ENCODE results near the gene SBNO2. TPM values are rescaled to one million over a fixed set of nuclear protein-coding genes. Genes with fewer than 3 reads are reported as not detected.
A peak's percentile ranks its signal among the peaks of the same experiment; 100 is the strongest.

Gene SBNO2
- total RNA-seq, 1 experiment from 2014 or later = 123 TPM

- CTCF ChIA-PET = interaction anchor here (1.1 to 1.3 kb wide), 2 partner anchors 22 to 67 kb away, joined by 4 read pairs; no protein-coding TSS in a partner anchor
- POLR2A ChIA-PET = no interaction called here
- Mint-ChIP-seq H3K9me3 (ENCODE audit: unreplicated experiment) (no peaks in the 10 kb centered on the region), H3K27ac (ENCODE audit: low read depth, unreplicated experiment) (no peak overlapping the region), H3K27me3 (ENCODE audit: insufficient read depth, unreplicated experiment) (no peaks in the 10 kb centered on the region), H3K4me1 (ENCODE audit: insufficient read depth, unreplicated experiment) (peaks cover 3% of the 10 kb centered on the region), H3K4me3 (ENCODE audit: unreplicated experiment) (no peak overlapping the region), H3K36me3 (ENCODE audit: insufficient read depth, unreplicated experiment) (peaks cover 23% of the 10 kb centered on the region)
- TF ChIP-seq CTCF (IDR thresholded peaks at IDR 0.05; ENCODE audit: unreplicated experiment) = no peak
- intact Hi-C loops (cut with micrococcal nuclease) = no loop called here
- no TSS peak for BruUV-seq (replicated peaks)
- DNase-seq (ENCODE audit: unreplicated experiment) = no peak
Measured at GRCh38 chr19:1221904-1222255, 47.8 kb upstream of the SBNO2 start.

GRCh38 chr19:1220976-1221903 lies 47.2 kb upstream of the SBNO2 start:
- POLR2A ChIA-PET = no interaction called here
- no peak for DNase-seq (ENCODE audit: unreplicated experiment)
- intact Hi-C loops (cut with micrococcal nuclease) = no loop called here

GRCh38 chr19:1220477-1220930 lies 46.4 kb upstream of the SBNO2 start:
- H3K36me3 Mint-ChIP-seq (ENCODE audit: insufficient read depth, unreplicated experiment) = peaks cover 23% of the 10 kb centered on the region
- H3K27me3 Mint-ChIP-seq (ENCODE audit: insufficient read depth, unreplicated experiment) = no peaks in the 10 kb centered on the region
- BruUV-seq (replicated peaks) = no TSS peak
- H3K9me3 Mint-ChIP-seq (ENCODE audit: unreplicated experiment) = no peaks in the 10 kb centered on the region
- peaks cover 17% of the 10 kb centered on the region for H3K4me1 Mint-ChIP-seq (ENCODE audit: insufficient read depth, unreplicated experiment)
- H3K4me3 Mint-ChIP-seq (ENCODE audit: unreplicated experiment) = no peak overlapping the region
- intact Hi-C loops (cut with micrococcal nuclease) = no loop called here
- no peak overlapping the region for H3K27ac Mint-ChIP-seq (ENCODE audit: low read depth, unreplicated experiment)
- TF ChIP-seq CTCF (IDR thresholded peaks at IDR 0.05; ENCODE audit: unreplicated experiment) = no peak
- CTCF ChIA-PET = interaction anchor here (0.9 to 1.3 kb wide), 3 partner anchors 8 to 46 kb away, joined by 3 to 4 read pairs (median 4); no protein-coding TSS in a partner anchor
- no peak for DNase-seq (ENCODE audit: unreplicated experiment)
- POLR2A ChIA-PET = interaction anchor here (0.7 kb wide), 1 partner anchor 17 kb away, joined by 3 read pairs; no protein-coding TSS in a partner anchor

More at GRCh38 chr19:1220976-1221903, 47.2 kb upstream of the SBNO2 start:
- no peaks in the 10 kb centered on the region for H3K9me3 Mint-ChIP-seq (ENCODE audit: unreplicated experiment)
- H3K36me3 Mint-ChIP-seq (ENCODE audit: insufficient read depth, unreplicated experiment) = peaks cover 21% of the 10 kb centered on the region
- CTCF ChIA-PET = interaction anchor here (0.9 to 1.3 kb wide), 4 partner anchors 9 to 66 kb away, joined by 3 to 4 read pairs (median 4); no protein-coding TSS in a partner anchor
- no peak overlapping the region for H3K27ac Mint-ChIP-seq (ENCODE audit: low read depth, unreplicated experiment)
- H3K4me1 Mint-ChIP-seq (ENCODE audit: insufficient read depth, unreplicated experiment) = peaks cover 9% of the 10 kb centered on the region
- no TSS peak for BruUV-seq (replicated peaks)
- H3K4me3 Mint-ChIP-seq (ENCODE audit: unreplicated experiment) = no peak overlapping the region
- TF ChIP-seq CTCF (IDR thresholded peaks at IDR 0.05; ENCODE audit: unreplicated experiment) = peak; percentile 71
- no peaks in the 10 kb centered on the region for H3K27me3 Mint-ChIP-seq (ENCODE audit: insufficient read depth, unreplicated experiment)

GRCh38 chr19:1219786-1220476 lies 45.9 kb upstream of the SBNO2 start:
- no peak overlapping the region for H3K27ac Mint-ChIP-seq (ENCODE audit: low read depth, unreplicated experiment)
- H3K27me3 Mint-ChIP-seq (ENCODE audit: insufficient read depth, unreplicated experiment) = no peaks in the 10 kb centered on the region
- no TSS peak for BruUV-seq (replicated peaks)
- ChIA-PET POLR2A (interaction anchor here (0.7 kb wide), 1 partner anchor 16 kb away, joined by 3 read pairs; no protein-coding TSS in a partner anchor), CTCF (no interaction called here)
- no peak for TF ChIP-seq CTCF (IDR thresholded peaks at IDR 0.05; ENCODE audit: unreplicated experiment)
- no peak overlapping the region for H3K4me3 Mint-ChIP-seq (ENCODE audit: unreplicated experiment)
- H3K9me3 Mint-ChIP-seq (ENCODE audit: unreplicated experiment) = no peaks in the 10 kb centered on the region
- peaks cover 21% of the 10 kb centered on the region for H3K4me1 Mint-ChIP-seq (ENCODE audit: insufficient read depth, unreplicated experiment)
- no peak for DNase-seq (ENCODE audit: unreplicated experiment)
- H3K36me3 Mint-ChIP-seq (ENCODE audit: insufficient read depth, unreplicated experiment) = peaks cover 28% of the 10 kb centered on the region
- intact Hi-C loops (cut with micrococcal nuclease) = no loop called here

Measured in MCF 10A (cell line).